ENCODE measurements around the gene KIF2A. TPM values are rescaled to one million over a fixed set of nuclear protein-coding genes. Genes with fewer than 3 reads are reported as not detected.

The KIF2A gene
- total and polyA plus RNA-seq, 2 of the 13 experiments (the other 11 are each of a cell fraction or from before 2014, with no cell fraction given) = 8.5 to 19.2 TPM

DNA sequence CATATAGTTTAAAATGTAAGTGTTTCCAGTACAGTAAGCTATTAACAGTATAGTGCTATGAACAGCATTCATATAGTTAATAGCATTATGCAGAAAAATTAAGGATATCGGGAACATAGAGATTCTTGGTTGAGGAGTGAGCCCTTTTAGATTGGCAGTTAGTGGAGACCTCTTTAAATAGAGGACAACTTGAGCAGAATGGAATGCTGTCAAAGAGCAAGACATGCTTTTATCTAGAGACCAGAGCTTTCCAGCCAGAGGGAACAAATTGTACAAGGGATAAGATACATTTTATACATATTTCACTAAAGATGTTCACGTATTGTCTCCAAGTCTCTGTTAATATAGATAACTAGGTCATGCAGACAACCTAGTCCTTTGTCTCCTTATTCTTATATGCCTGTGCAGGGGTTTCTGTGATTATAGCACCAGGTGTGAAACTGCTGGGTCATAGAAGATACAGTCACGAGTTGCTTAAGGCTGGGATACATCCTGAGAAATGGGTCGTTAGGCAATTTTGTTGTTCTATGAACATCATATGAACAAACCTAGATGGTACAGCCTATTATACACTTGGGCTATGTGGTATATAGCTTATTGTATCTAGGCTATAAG is 112.6 kb downstream of the KIF2A start (continued):
- TF ChIP-seq, protein P1, sequence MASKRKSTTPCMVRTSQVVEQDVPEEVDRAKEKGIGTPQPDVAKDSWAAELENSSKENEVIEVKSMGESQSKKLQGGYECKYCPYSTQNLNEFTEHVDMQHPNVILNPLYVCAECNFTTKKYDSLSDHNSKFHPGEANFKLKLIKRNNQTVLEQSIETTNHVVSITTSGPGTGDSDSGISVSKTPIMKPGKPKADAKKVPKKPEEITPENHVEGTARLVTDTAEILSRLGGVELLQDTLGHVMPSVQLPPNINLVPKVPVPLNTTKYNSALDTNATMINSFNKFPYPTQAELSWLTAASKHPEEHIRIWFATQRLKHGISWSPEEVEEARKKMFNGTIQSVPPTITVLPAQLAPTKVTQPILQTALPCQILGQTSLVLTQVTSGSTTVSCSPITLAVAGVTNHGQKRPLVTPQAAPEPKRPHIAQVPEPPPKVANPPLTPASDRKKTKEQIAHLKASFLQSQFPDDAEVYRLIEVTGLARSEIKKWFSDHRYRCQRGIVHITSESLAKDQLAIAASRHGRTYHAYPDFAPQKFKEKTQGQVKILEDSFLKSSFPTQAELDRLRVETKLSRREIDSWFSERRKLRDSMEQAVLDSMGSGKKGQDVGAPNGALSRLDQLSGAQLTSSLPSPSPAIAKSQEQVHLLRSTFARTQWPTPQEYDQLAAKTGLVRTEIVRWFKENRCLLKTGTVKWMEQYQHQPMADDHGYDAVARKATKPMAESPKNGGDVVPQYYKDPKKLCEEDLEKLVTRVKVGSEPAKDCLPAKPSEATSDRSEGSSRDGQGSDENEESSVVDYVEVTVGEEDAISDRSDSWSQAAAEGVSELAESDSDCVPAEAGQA (IDR thresholded peaks at IDR 0.05; ENCODE audit: low read depth) = no peak
- TF ChIP-seq, protein P1 (CRISPR knock-in tag; IDR thresholded peaks at IDR 0.05; ENCODE audit: borderline replicate concordance) = no peak
- TF ChIP-seq, protein P2, sequence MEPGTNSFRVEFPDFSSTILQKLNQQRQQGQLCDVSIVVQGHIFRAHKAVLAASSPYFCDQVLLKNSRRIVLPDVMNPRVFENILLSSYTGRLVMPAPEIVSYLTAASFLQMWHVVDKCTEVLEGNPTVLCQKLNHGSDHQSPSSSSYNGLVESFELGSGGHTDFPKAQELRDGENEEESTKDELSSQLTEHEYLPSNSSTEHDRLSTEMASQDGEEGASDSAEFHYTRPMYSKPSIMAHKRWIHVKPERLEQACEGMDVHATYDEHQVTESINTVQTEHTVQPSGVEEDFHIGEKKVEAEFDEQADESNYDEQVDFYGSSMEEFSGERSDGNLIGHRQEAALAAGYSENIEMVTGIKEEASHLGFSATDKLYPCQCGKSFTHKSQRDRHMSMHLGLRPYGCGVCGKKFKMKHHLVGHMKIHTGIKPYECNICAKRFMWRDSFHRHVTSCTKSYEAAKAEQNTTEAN (CRISPR knock-in tag; conservative IDR thresholded peaks at IDR 0.05) = no peak
- TF ChIP-seq TAF15 (IDR thresholded peaks at IDR 0.05; ENCODE audit: low read depth, low read length, poor library complexity, severe bottlenecking) = no peak
- no peak for TF ChIP-seq ZNF496 (CRISPR knock-in tag; IDR thresholded peaks at IDR 0.05; ENCODE audit: insufficient replicate concordance)
